Erythroblast (primary cell): Measurements from ENCODE around the gene STARD10.

ENCODE experiments used
- DNase-seq, 2 experiments: peaks; one replicate each; lab custom pipeline; 2025; lab: John Stamatoyannopoulos, UW
- GATA1 ChIP-seq: IDR thresholded peaks from 2 replicates; pipeline ENCODE4 v1.6.1; 2011; ENCODE audit warnings: low read depth, mild to moderate bottlenecking, control low read depth, low read length, moderate library complexity
- POLR2A ChIP-seq: IDR thresholded peaks from 2 replicates; pipeline ENCODE4 v1.6.1; 2011; ENCODE audit warnings: mild to moderate bottlenecking, low read length

Gene STARD10

DNA sequence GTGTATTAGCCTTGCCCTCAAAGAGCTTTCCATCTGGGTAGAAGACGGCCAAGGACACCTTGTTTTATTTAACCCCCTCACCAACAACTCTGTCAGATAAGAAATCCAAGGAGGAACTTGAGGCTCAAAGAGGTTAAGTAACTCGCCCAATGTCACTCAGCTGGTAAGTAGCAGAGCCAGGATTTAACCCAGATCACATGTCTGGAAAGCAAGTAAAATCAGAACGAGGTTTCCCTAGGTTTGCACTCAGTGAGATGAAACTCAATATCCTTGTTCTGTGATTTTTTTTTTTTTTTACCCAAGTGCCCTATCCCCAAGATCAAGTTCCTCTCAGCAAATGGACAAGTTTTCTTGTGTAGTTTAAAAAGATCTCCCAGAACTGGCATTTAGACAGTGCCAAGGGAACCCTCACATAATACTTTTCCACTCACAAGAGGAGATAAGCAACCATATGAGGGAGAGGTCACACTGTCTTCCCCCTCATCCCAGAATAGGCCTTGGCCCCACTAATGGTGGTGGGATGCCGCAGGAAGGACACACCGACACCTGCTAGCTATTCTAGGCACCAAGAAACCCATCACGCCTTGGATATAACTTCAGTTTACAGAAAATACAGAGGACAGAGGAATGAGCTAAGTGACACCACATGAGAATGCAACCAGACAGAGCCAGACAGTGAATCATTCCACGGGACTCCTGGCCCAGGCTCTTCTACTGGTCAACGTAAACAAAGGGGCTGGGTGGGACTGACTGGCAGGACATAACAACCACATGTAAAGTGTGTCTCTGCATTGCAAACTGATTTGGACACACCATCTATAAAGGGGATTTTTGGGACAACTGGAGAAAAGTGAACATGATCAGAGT lies 33.1 kb downstream of the STARD10 start:
- peak; percentile 6 for TF ChIP-seq POLR2A
- no peak for TF ChIP-seq GATA1
- no peak for DNase-seq

DNA sequence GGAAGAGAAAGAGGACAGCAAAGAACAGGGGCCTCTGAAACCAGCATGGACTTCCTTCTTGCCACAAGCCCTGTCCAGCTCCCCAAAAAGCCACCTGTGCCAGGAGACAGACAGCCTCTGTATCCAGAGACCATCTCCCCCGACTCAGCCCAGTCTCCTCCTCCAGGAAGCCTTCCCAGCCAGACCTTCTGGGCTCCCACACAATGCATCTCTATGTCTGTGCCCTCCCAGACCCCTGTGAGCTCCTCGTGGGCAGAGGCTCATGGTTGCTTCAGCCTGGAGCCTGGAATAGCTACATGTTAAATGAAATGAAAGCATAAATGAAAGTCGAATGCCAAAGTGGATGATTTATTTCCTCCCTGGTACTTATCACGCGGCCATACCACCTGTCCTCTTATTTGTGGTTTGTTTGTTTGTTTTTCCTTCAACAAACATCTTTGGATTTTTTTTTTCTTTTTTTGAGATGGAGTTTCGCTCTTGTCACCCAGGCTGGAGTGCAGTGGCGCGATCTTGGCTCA lies 34.3 kb downstream of the STARD10 start:
- TF ChIP-seq GATA1 (no peak), POLR2A (peak; percentile 45)
- DNase-seq = no peak

DNA sequence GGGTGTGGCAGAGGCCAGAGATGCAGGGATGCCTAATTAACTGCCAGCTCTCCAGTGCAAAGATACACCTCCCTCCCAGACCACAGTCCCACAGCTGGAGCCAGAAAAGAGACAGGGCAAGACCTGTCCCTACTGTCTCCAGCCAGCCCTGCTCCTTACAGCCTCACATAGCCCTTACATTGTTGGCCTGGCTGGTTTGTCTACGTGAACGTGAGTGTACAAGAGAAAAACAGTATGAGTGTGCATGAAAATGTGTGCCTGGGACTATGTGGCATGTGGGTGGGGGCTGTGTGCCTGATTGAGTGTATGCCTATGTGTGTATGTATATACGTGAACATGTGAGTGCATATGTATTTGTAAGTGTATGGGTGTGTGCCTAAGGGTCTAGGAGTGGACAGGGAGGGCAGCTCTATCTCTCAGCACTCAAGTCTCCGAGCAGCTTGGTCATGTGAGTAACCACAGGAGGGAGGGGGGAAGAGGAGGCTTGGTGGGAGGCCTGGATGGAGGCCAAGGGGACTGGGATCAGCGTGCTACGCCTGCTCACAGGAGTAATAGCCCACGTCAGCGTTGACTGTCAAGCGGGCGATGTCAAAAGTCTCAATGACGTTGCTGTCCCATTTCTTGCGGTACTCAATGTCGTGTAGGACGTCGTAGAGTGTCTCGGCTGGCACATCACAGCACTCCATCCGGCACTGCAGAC lies 35.0 kb downstream of the STARD10 start:
- TF ChIP-seq GATA1 = no peak
- peak; percentile 56 for TF ChIP-seq POLR2A
- peak in 1 of 2 experiments; percentile 39 for DNase-seq

DNA sequence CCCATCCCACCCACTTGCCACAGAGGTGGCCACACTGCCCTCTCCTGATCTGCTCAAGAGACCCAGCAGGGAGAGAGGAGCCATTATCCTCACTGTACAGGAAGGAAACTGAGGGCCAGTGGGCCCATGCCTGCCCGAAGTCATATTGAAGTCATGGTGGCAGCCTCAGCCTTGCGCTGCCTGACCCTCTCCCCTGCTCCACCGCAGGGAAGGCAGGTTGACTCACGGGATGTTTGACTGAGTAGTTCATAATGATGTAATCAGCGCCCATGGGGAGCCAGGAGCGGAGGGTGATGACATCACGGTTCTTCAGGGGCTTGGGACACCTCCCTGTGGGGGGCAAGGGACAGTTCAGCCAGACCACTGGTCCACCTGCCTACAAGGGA lies 35.5 kb downstream of the STARD10 start:
- DNase-seq = no peak
- TF ChIP-seq GATA1 (no peak), POLR2A (no peak)

DNA sequence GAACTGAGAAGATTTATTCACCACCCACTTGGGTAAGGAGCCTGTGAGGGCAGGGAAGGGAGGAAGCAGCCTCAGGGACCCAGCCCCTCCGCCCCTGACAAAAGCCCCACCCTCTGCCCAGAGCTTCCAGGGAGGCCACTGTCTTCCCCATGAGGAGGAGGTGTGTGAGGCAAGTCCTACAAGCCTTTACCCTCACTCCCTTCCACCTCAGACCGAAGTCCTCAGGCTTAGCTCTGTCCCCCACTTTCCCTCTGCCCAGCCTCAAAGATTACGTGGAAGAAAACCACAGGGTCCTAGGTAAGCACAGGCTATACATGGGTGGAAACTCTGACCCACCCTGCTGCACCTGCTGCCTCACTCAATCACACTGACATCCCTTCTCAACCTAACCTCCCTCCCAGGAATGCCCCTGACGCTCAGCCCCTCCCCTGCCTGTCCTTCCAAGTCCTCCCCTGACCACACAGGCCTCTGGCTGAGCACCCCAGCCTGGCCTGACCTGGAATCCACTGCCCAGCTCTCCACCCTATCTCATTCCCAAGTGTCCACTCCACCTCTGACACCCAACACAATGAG lies 38.0 kb downstream of the STARD10 start:
- DNase-seq = no peak
- TF ChIP-seq GATA1 (no peak), POLR2A (no peak)

DNA sequence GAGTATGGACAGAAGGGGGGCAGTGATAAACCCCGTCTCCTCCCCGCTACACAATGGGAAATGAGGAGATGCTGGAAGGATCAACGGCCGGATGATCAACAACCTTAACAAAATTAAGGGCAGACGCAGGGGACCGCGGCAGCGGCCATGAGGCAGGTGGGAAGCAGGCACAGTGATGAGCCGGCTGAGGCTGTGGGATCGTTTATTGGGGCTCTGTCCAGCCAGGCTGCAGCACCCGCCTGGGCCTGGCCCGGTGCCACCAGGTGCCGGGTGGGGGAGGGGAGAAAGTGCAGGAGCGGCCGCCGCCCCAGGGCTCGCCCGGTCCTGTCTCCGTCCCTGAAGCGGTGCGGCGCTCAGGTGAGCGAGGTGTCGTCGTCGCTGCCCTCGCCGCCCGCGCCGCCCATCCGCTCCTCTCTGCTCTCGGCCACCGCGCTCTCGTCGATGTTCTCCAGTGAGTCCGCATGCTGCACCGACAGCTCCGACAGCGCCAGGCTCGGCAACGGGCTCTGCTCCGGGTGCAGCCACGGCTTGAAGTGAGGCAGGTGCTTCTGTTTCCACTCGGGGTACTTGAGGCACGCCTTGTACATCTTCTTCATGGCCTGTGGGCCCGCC lies 39.2 kb downstream of the STARD10 start:
- no peak for DNase-seq
- TF ChIP-seq GATA1 = no peak
- TF ChIP-seq POLR2A = no peak

DNA sequence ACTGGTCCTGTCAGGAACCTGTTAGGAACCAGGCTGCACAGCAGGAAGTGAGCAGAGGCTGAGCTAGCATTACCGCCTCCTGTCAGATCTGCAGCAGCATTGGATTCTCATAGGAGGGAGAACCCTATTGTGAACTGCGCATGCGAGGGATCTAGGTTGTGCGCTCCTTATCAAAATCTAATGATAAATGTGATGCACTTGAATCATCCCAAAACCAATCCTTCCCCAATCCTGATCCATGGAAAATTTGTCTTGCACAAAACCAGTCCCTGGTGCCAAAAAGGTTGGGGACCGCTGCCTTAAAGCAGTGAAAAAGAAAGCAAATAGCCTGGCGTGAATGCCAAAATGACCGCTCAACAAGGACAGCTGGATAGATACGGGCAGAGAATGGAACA lies 39.7 kb downstream of the STARD10 start:
- no peak for TF ChIP-seq GATA1
- no peak for DNase-seq

DNA sequence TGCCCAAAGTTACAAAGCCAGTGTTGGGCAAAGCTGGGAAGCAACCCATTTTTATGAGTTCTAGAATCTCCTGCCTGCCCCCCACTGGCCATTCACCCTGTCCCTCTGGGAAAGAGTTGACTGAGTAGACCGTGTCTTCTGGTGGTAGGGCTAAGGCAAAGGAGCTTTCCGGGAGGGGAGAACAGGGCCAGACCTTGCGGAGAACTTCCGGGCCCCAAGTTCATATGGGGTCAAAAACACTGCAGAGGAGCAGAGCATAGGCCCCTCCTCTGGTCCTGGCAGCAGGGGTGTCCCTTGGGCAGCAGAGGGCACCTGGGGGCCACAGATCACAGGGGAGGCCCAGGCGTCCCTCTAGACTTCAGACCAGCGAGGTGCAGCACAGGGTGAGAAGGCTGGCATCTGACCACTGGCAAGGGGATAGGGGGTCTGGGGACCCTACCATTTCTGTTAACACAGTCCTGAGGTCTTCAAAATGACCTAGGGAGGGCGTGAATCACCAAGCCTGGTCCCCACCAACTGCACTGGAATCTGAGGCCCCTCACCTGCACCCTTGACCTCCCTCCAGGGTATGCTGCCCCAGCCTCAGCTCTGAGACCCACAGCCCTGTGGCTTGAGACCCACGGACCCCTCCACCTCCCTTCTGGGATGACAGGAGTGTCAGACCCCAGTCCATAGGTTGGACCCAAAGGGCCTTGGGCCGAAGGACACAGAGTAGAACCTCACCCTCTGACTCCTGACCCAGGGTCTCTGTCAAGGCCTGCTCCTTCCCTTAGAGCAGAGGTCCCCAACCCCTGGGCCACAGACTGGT lies 40.3 kb downstream of the STARD10 start:
- no peak for DNase-seq
- no peak for TF ChIP-seq POLR2A
- TF ChIP-seq GATA1 = no peak

DNA sequence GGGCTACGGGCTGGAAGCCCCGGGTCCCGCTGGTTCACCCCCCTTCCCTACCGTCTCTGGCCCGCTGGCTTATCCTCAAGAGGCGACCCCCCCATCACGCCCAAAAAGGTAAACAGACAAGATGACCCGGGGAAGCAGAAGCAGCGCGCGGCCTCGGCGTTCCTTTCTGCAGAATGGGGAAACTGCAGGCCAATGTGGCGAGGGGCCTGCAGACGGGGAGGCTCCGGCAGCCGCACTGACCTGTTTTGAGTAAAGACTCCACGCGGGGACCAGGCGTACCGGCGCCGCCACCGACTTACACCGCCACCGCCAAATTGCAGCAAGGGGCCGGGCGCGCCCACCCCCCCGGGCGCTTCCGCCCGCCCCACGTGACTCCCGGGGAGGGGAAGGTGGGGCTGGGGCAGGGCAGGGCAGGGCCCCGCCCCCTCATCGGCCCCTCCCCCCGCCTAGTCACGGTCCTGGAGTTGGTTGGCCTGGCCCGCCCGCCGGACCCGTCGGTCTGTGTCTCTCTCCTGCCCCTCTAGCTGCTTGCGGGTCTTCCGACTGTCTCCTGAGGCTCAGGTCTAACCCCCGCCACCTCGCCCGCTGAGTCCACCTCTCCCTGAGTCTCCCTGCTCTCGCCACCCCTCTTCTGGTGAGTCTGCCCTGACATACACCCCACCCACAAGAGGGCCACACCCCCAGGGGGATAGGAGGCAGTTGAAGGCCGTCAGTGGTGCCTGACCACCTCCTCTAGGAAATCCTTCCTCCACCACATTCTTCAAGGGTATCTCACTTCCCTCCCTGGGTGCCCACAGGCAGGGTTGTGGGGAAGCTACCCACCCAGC lies 41.5 kb downstream of the STARD10 start, which contains the start of gene ARAP1:
Gene ARAP1, minus strand, starts transcription at position 321 of the 827 bp plus-strand sequence. CDS start 25,280 bp downstream, outside the sequence.
- DNase-seq = peak; percentile 84 to 86
- TF ChIP-seq GATA1 = no peak
- no peak for TF ChIP-seq POLR2A

DNA sequence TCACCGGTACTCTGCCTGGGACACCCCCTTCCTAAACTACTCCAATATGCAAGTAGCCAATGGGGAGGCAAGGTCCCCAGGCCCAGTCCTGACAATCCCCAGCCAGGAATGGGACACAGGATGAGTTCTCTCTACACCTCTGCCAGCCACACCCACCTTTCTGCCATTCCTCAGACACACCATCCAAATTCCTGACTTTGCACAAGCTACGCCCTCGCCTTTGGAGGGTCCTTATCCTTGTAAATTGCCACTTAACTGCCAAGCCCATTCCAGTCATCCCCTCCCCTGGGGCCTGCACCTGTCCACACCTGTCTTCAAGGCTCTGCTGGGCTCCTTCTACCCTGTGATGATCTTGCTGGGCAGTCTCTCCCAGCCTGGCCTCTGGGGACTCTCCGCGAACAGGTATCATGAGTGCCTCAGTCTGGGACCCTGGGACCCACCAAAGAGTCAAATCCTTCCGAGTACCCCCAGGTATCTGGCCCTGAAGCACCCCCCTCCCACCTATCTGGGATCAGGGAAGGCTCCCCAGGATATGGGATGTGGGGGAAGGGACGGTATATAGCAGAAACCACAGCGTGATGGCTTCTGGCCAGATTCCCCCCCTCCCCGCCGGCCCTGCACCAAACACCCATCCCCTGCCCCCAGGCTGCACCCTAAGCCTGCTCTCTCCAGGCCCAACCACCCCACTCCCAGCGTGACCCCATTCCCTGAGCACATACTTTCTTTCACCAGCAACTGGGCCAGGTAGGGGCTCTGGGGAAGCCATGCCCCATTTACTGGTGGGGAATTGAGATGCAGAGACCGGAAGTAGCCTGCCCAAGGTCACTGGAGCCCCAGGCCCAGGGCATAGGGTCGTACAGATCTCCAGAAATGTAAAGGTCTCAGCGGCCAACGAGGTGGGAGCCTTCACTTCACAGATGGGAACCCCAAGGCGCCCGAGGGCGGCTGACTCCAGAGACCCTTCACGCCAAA lies 42.4 kb downstream of the STARD10 start:
- TF ChIP-seq POLR2A = no peak
- no peak for DNase-seq

DNA sequence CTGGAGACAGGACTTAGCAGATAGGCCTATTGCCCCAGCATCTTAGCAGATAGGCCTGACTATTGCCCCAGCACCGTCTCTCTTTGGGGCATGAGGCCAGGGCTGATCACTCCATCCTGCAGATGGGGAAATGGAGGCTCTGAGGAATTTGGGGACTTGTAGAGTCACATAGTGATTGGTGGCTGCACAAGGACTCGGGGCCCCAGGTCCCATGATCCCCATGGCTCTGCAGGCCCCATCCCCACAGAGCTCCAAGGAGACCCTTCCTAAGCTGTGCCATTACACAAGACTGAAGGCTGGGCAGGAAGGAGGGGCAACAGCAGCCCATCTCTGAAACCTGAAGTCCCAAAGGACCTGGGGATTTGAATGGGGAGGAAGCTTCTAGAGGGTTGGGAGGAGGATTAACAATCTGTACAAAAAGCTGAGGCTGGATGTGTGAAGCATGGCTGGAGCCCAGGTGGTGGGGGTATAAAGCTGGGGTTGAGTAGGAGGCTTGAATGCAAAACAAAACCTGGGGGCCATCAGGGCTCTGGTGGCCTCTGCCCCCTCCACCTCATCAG lies 43.2 kb downstream of the STARD10 start:
- DNase-seq = no peak
- TF ChIP-seq POLR2A (no peak), GATA1 (no peak)
